Transverse colon (tissue), 4 donors: ENCODE results near the gene GNE. TPM values are rescaled to one million over a fixed set of nuclear protein-coding genes. Genes with fewer than 3 reads are reported as not detected.
"Not testable (repeated sequence)": the region's sequence is repeated elsewhere in the genome, so short reads cannot be mapped to it uniquely, and the experiment has no call there.

ENCODE experiments used
- DNase-seq: peaks from one replicate; pipeline ENCODE4 v3.0.0-alpha.2; 2019
- H3K27ac ChIP-seq, 4 donors: fragments of 200-600 bp; sonication (generic); 2 replicates each; pipeline ENCODE4 v1.5.1; 2016 to 2018; ENCODE audit warnings: inconsistent platforms in 4 of 4
- H3K27me3 ChIP-seq: fragments of 200-600 bp; sonication (generic); 2 replicates; pipeline ENCODE4 v1.5.1; 2017; ENCODE audit warnings: inconsistent platforms
- H3K36me3 ChIP-seq, 4 donors: fragments of 200-600 bp; sonication (generic); 2 replicates each; pipeline ENCODE4 v1.5.1; 2017 to 2019; ENCODE audit warnings: inconsistent platforms in 4 of 4
- H3K4me1 ChIP-seq, 4 donors: fragments of 200-600 bp; sonication (generic); 2 replicates each; pipeline ENCODE4 v1.5.1; 2017 to 2020; ENCODE audit warnings: inconsistent platforms in 4 of 4
- H3K4me3 ChIP-seq, 4 donors: fragments of 200-600 bp; sonication (generic); 1 replicate in 1 of 4; 2 replicates in 3 of 4; pipeline versions ENCODE4 v1.5.1 to v1.6.1; 2017 to 2019; ENCODE audit warnings: inconsistent platforms in 4 of 4
- H3K9me3 ChIP-seq, 2 donors: fragments of 200-600 bp; sonication (generic); 2 replicates each; pipeline ENCODE4 v1.5.1; 2017 to 2019; ENCODE audit warnings: inconsistent platforms in 2 of 2
- CTCF ChIP-seq, 5 experiments: fragments of 200-600 bp in 3 of 5; fragments of 450-650 bp in 2 of 5; sonication (generic) in 3 of 5; IDR thresholded peaks; 1 replicate in 2 of 5; 2 replicates in 3 of 5; pipeline ENCODE4 v1.5.1; 2016 to 2017; ENCODE audit warnings: antibody characterized with exemption in 5 of 5, inconsistent platforms in 3 of 5, mild to moderate bottlenecking in 2 of 5, moderate library complexity in 1 of 5
- EP300 ChIP-seq: sonication (generic); formaldehyde crosslinking; IDR thresholded peaks from one replicate; pipeline ENCODE4 v1.6.1; 2017; ENCODE audit warnings: antibody characterized with exemption, low read depth
- POLR2A ChIP-seq: fragments of 450-650 bp; IDR thresholded peaks from one replicate; pipeline ENCODE4 v1.6.1; 2016; ENCODE audit warnings: antibody characterized with exemption, mild to moderate bottlenecking, moderate library complexity
- POLR2AphosphoS5 ChIP-seq, 3 donors: sonication (generic); formaldehyde crosslinking; IDR thresholded peaks; one replicate each; pipeline ENCODE4 v1.6.1; 2016; ENCODE audit warnings: antibody characterized with exemption in 3 of 3
- WGBS, 2 donors: methylation state at CpG; one replicate each; pipeline ENCODE4 v1.1.5; 2018; ENCODE audit warnings: low coverage in 1 of 2; 5-methylcytosine and 5-hydroxymethylcytosine counted together
- in situ Hi-C, 4 donors: fragments of 200-750 bp; cut with MboI; loops; one replicate each; pipeline versions ENCODE4 v1.15.0 to v1.15.1; 2017; ENCODE audit warnings: low sequenced_read_pairs in 3 of 4, low pct_ligation_motif_present in 1 of 4, low pct_unique_long_range_greater_than_20kb in 1 of 4
- intact Hi-C: fragments of 100-400 bp; cut with DNase I; formaldehyde crosslinking; loops from one replicate; pipeline ENCODE4 v1.15.1; 2023; ENCODE audit warnings: low total_unique reads
- total RNA-seq, 4 donors: library from RNA; depleted of rRNA; stranded (reverse); fragments of >200 nt; gene quantifications; one replicate each; pipeline ENCODE4 v1.1.0, GENCODE V29; 2016

GNE gene
- total RNA-seq, 4 donors from 2014 or later: 32.2 to 122 (median 82.1) TPM

DNA sequence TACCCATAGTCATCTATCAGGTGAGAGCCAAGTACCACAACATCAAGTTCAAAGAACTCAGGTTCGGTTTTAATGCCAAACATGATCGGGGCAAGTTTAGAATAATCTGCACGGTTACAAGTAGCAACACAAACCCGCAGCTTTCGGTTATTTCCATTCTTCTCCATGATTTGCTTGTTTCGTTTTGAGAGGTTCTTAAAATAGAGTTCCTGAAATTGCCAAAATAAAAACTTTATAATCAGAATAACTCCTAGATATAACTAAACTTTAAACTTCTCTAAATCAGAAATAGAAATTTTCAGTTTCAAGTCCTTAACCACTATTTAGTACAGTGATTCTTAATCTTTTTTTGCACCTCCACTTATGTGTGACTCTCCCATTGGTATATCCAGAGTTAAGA is 9.1 kb downstream of the GNE start:
- Histone ChIP-seq H3K27me3 (no peaks in the 10 kb centered on the region), H3K9me3 (no peaks in the 10 kb centered on the region), H3K27ac (no peak overlapping the region), H3K36me3 (peaks cover 0 to 20% (median 11%) of the 10 kb centered on the region in 4 donors), H3K4me3 (no peak overlapping the region), H3K4me1 (peaks cover 0 to 17% (median 11%) of the 10 kb centered on the region in 4 donors)
- in situ Hi-C loops (loop anchor here in 1 of 4 donors (10.0 kb wide), 1 partner anchor 76 kb away; no protein-coding TSS in a partner anchor), intact Hi-C loops (no loop called here)
- WGBS, 2 donors: 78 to 84% methylated on average over 6 of the region's 6 CpGs
- TF ChIP-seq CTCF (IDR thresholded peaks at IDR 0.05) (no peak), EP300 (no peak), POLR2AphosphoS5 (IDR thresholded peaks at IDR 0.05) (no peak), POLR2A (no peak)
- DNase-seq: no peak

GRCh38 chr9:36248061-36248460 is 10.2 kb downstream of the GNE start:
- intact Hi-C loops: not testable (repeated sequence)

DNA sequence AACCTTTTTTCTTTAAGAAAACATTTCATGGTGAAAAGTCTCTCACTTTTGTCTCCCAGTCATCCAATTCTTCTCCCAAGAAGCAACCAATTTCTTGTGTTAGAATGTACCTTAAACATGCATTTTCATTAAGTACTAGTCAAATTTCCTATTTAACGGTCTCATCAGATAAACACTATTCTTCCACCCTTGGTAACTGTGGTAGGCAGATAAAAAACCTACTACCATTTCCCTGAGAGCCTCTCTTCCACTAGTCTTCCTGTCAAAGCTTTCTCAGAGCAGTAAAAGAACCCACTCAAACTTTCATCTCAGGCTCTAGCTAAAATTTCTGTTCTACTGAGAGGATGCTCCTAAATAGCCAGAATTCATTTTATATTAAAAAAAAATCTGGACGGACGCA is 10.9 kb downstream of the GNE start:
- intact Hi-C loops: no loop called here
- Histone ChIP-seq H3K4me1 (peaks cover 0 to 15% (median 8%) of the 10 kb centered on the region in 4 donors), H3K27ac (no peak overlapping the region), H3K9me3 (no peaks in the 10 kb centered on the region), H3K27me3 (no peaks in the 10 kb centered on the region), H3K36me3 (peaks cover 0 to 28% (median 12%) of the 10 kb centered on the region in 4 donors), H3K4me3 (no peak overlapping the region)
- TF ChIP-seq POLR2A (no peak), EP300 (no peak)
- DNase-seq: no peak
- 86 to 96% methylated on average over 3 of the region's 3 CpGs for WGBS, 2 donors
- in situ Hi-C loops: loop anchor here in 1 of 4 donors (10.0 kb wide), 1 partner anchor 77 kb away; no protein-coding TSS in a partner anchor

More at GRCh38 chr9:36248061-36248460, 10.2 kb downstream of the GNE start:
- peak overlapping the region in 1 of 4 donors; percentile 35 for H3K27ac ChIP-seq
- in situ Hi-C loops: loop anchor here in 1 of 4 donors (10.0 kb wide), 1 partner anchor 77 kb away; no protein-coding TSS in a partner anchor
- not testable (repeated sequence) for DNase-seq, H3K9me3 ChIP-seq, H3K4me3 ChIP-seq, H3K27me3 ChIP-seq
- peak; percentile 27 to 70 (median 37) for TF ChIP-seq CTCF (IDR thresholded peaks at IDR 0.05)
- WGBS, 2 donors: 57% methylated on average over 3 to 8 of the region's 8 CpGs
- H3K36me3 ChIP-seq: peaks cover 0 to 25% (median 12%) of the 10 kb centered on the region in 4 donors
- peaks cover 0 to 15% (median 11%) of the 10 kb centered on the region in 4 donors for H3K4me1 ChIP-seq

DNA sequence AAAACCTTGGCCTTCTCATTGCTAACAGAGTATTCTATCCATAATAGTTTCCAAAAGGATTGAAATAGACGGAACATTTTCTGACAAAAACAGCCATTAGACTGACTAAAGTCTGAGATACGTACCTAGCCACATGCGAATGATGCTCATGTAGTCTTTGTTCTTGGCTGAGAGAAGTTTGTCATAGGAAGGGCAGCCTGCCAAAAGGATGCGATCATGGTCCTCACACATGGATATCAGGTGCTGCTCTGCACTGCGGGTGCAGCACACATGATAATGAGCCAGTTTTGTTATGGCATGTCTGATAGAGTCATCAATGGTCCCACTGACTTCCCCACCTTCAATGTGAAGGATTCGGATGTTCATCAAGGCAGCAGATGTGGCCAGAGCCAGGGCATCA is 12.3 kb downstream of the GNE start:
- in situ Hi-C loops: loop anchor here in 1 of 4 donors (10.0 kb wide), 1 partner anchor 79 kb away; no protein-coding TSS in a partner anchor
- WGBS, 2 donors: 94 to 100% methylated on average over 3 to 6 of the region's 6 CpGs
- Histone ChIP-seq H3K27ac (no peak overlapping the region), H3K4me1 (peaks cover 0 to 14% (median 8%) of the 10 kb centered on the region in 4 donors), H3K9me3 (no peaks in the 10 kb centered on the region), H3K4me3 (no peak overlapping the region), H3K27me3 (no peaks in the 10 kb centered on the region), H3K36me3 (peaks cover 0 to 39% (median 12%) of the 10 kb centered on the region in 4 donors)
- no peak for TF ChIP-seq CTCF (IDR thresholded peaks at IDR 0.05)
- TF ChIP-seq POLR2AphosphoS5 (IDR thresholded peaks at IDR 0.05): peak in 1 of 3 donors; percentile 11
- intact Hi-C loops: no loop called here
- no peak for DNase-seq

GRCh38 chr9:36239675-36240074 is 18.6 kb downstream of the GNE start:
- 99 to 100% methylated on average over 2 to 3 of the region's 3 CpGs for WGBS, 2 donors
- DNase-seq, intact Hi-C loops, H3K9me3 ChIP-seq, H3K27me3 ChIP-seq, H3K4me3 ChIP-seq, H3K4me1 ChIP-seq, H3K27ac ChIP-seq: not testable (repeated sequence)
- peaks cover 0 to 39% (median 4%) of the 10 kb centered on the region in 4 donors for H3K36me3 ChIP-seq
- in situ Hi-C loops: loop anchor here in 1 of 4 donors (10.0 kb wide), 1 partner anchor 85 kb away; no protein-coding TSS in a partner anchor

- in situ Hi-C loops, H3K27ac ChIP-seq, intact Hi-C loops, H3K9me3 ChIP-seq, H3K4me3 ChIP-seq, H3K27me3 ChIP-seq, H3K4me1 ChIP-seq, DNase-seq: not testable (repeated sequence)
- WGBS, 2 donors: 98 to 100% methylated on average over 4 to 7 of the region's 7 CpGs
- H3K36me3 ChIP-seq: peaks cover 0 to 39% (median 1%) of the 10 kb centered on the region in 4 donors
Measured at GRCh38 chr9:36239205-36239604, 19.0 kb downstream of the GNE start.
